H1 (cell line): ENCODE data around the gene HTR3B. TPM values are rescaled to one million over a fixed set of nuclear protein-coding genes. Genes with fewer than 3 reads are reported as not detected.

ENCODE experiments used
- CTCF ChIA-PET: fragments of 300-600 bp; sonication (Branson Sonifier 250); formaldehyde crosslinking; loops from one replicate; lab custom pipeline; 2021; ENCODE audit not compliant: partially characterized antibody; lab: Charles Lee
- POLR2A ChIA-PET: fragments of 300-600 bp; sonication (Branson Sonifier 250); formaldehyde crosslinking; loops from one replicate; lab custom pipeline; 2021; ENCODE audit warnings: inconsistent platforms; ENCODE audit not compliant: partially characterized antibody; lab: Charles Lee
- DNase-seq, 2 experiments: peaks; one replicate each; pipeline versions ENCODE4 v3.0.0 to v3.0.0-alpha.2; 2010 to 2022; ENCODE audit warnings: low spot score in 2 of 2, low read depth in 1 of 2, mixed read lengths in 1 of 2
- FAIRE-seq: peaks from 2 replicates; lab custom pipeline; 2011; peaks lifted over from hg19 to GRCh38; lab: Jason Lieb, UNC
- H2AFZ ChIP-seq: 2 replicates; pipeline ENCODE4 v1.8.1; 2012; ENCODE audit warnings: low read length, inconsistent platforms
- H2AK5ac ChIP-seq: 2 replicates; pipeline ENCODE4 v1.6.1; 2013; ENCODE audit warnings: low read depth, low read length
- H2BK120ac ChIP-seq: replicated peaks from 2 replicates; pipeline ENCODE3; 2013; ENCODE audit warnings: low read depth, low read length, inconsistent platforms
- H2BK12ac ChIP-seq: 2 replicates; pipeline ENCODE4 v1.6.1; 2013; ENCODE audit warnings: low read depth, low read length
- H2BK15ac ChIP-seq: 2 replicates; pipeline ENCODE4 v1.6.1; 2013; ENCODE audit warnings: low read length
- H2BK20ac ChIP-seq: 2 replicates; pipeline ENCODE4 v1.6.1; 2013; ENCODE audit warnings: low read length
- H2BK5ac ChIP-seq: 2 replicates; pipeline ENCODE4 v1.6.1; 2013; ENCODE audit warnings: low read depth, low read length
- H3K14ac ChIP-seq: 2 replicates; pipeline ENCODE4 v1.6.1; 2013; ENCODE audit warnings: inconsistent platforms; ENCODE audit not compliant: insufficient read length
- H3K18ac ChIP-seq: 2 replicates; pipeline ENCODE4 v1.6.1; 2013; ENCODE audit warnings: low read length; ENCODE audit errors: extremely low read depth
- H3K23ac ChIP-seq: 2 replicates; pipeline ENCODE4 v1.6.1; 2013; ENCODE audit warnings: inconsistent platforms; ENCODE audit not compliant: insufficient read length
- H3K23me2 ChIP-seq: 2 replicates; pipeline ENCODE4 v1.6.1; 2013; ENCODE audit warnings: low read depth, low read length
- H3K27ac ChIP-seq: 2 replicates; pipeline ENCODE4 v1.6.1; 2011; ENCODE audit warnings: low read depth, low read length, inconsistent platforms
- H3K27me3 ChIP-seq, 4 experiments: replicated peaks in 1 of 4; 1 replicate in 1 of 4; 2 replicates in 3 of 4; pipeline versions ENCODE4 v1.6.1 to v1.8.1; 2011 to 2013; ENCODE audit warnings: low read length in 3 of 4, mild to moderate bottlenecking in 3 of 4, inconsistent platforms in 2 of 4, mixed read lengths in 2 of 4, moderate library complexity in 1 of 4; ENCODE audit not compliant: control insufficient read depth in 3 of 4, insufficient read depth in 3 of 4; ENCODE audit errors: extremely low read depth in 1 of 4
- H3K36me3 ChIP-seq, 4 experiments: 2 replicates each; pipeline versions ENCODE4 v1.6.1 to v1.8.1; 2011 to 2013; ENCODE audit warnings: mild to moderate bottlenecking in 4 of 4, low read length in 3 of 4, moderate library complexity in 2 of 4, control low read depth in 1 of 4, inconsistent platforms in 1 of 4; ENCODE audit not compliant: insufficient read depth in 4 of 4, control insufficient read depth in 2 of 4
- H3K4ac ChIP-seq: replicated peaks from 2 replicates; pipeline ENCODE3; 2013; ENCODE audit warnings: low read length, low read depth, mixed read lengths, inconsistent platforms; ENCODE audit not compliant: insufficient read length
- H3K4me1 ChIP-seq, 4 experiments: replicated peaks in 1 of 4; 1 replicate in 1 of 4; 2 replicates in 3 of 4; pipeline versions ENCODE4 v1.6.1 to v1.8.1; 2011 to 2013; ENCODE audit warnings: low read length in 3 of 4, inconsistent platforms in 2 of 4, mixed read lengths in 1 of 4; ENCODE audit not compliant: insufficient read depth in 4 of 4, control insufficient read depth in 3 of 4
- H3K4me2 ChIP-seq, 2 experiments: 2 replicates each; pipeline versions ENCODE4 v1.6.1 to v1.8.1; 2011 to 2013; ENCODE audit warnings: low read depth in 2 of 2, low read length in 2 of 2, control low read depth in 1 of 2, inconsistent platforms in 1 of 2, mild to moderate bottlenecking in 1 of 2; ENCODE audit not compliant: insufficient read depth in 1 of 2
- H3K4me3 ChIP-seq, 4 experiments: fragments of 200-600, 300-600 bp in 1 of 4; sonication (generic), shearing (Covaris generic), sonication (Bioruptor Twin) in 1 of 4; 2 replicates each; pipeline versions ENCODE4 v1.5.1 to v1.8.1; 2011 to 2016; ENCODE audit warnings: low read length in 4 of 4, low read depth in 3 of 4, control low read depth in 2 of 4, inconsistent platforms in 2 of 4, mild to moderate bottlenecking in 2 of 4, mixed read lengths in 1 of 4, moderate library complexity in 1 of 4; ENCODE audit not compliant: insufficient read depth in 2 of 4; ENCODE audit errors: extremely low read depth in 1 of 4
- H3K56ac ChIP-seq: replicated peaks from 2 replicates; pipeline ENCODE3; 2013; ENCODE audit warnings: low read depth, mild to moderate bottlenecking, mixed read lengths, low read length, inconsistent platforms; ENCODE audit not compliant: insufficient read length
- H3K79me1 ChIP-seq: 2 replicates; pipeline ENCODE4 v1.6.1; 2013; ENCODE audit warnings: low read depth, low read length, control low read depth
- H3K79me2 ChIP-seq, 2 experiments: 2 replicates each; pipeline versions ENCODE4 v1.6.1 to v1.8.1; 2012 to 2013; ENCODE audit warnings: low read length in 2 of 2, mild to moderate bottlenecking in 2 of 2, inconsistent platforms in 1 of 2; ENCODE audit not compliant: insufficient read depth in 2 of 2, control insufficient read depth in 1 of 2
- H3K9ac ChIP-seq, 4 experiments: replicated peaks in 1 of 4; 1 replicate in 1 of 4; 2 replicates in 3 of 4; pipeline versions ENCODE4 v1.6.1 to v1.8.1; 2011 to 2013; ENCODE audit warnings: low read depth in 3 of 4, low read length in 3 of 4, control low read depth in 2 of 4, mild to moderate bottlenecking in 2 of 4, moderate library complexity in 2 of 4, inconsistent platforms in 1 of 4; ENCODE audit errors: extremely low read depth in 1 of 4
- H3K9me3 ChIP-seq, 2 experiments: 2 replicates each; pipeline versions ENCODE4 v1.6.1 to v1.8.1; 2012 to 2013; ENCODE audit warnings: mild to moderate bottlenecking in 2 of 2, moderate library complexity in 2 of 2, control low read depth in 1 of 2, inconsistent platforms in 1 of 2, low read depth in 1 of 2, low read length in 1 of 2, mixed read lengths in 1 of 2; ENCODE audit not compliant: insufficient read depth in 2 of 2
- H4K20me1 ChIP-seq, 2 experiments: replicated peaks in 1 of 2; 2 replicates each; pipeline versions ENCODE3 to v1.8.1; 2011 to 2013; ENCODE audit warnings: inconsistent platforms in 2 of 2, low read length in 2 of 2, mild to moderate bottlenecking in 1 of 2; ENCODE audit not compliant: insufficient read depth in 2 of 2, control insufficient read depth in 1 of 2
- H4K5ac ChIP-seq: 2 replicates; pipeline ENCODE4 v1.6.1; 2013; ENCODE audit warnings: low read length, low read depth, mixed read lengths, inconsistent platforms; ENCODE audit not compliant: insufficient read length
- H4K8ac ChIP-seq: 2 replicates; pipeline ENCODE4 v1.8.0; 2013; ENCODE audit warnings: mild to moderate bottlenecking, moderate library complexity, low read length, inconsistent platforms; ENCODE audit not compliant: insufficient read depth; ENCODE audit errors: extremely low read depth
- H4K91ac ChIP-seq: replicated peaks from 2 replicates; pipeline ENCODE3; 2013; ENCODE audit warnings: low read length, mixed read lengths, inconsistent platforms; ENCODE audit not compliant: insufficient read length
- ATF3 ChIP-seq: IDR thresholded peaks from 2 replicates; pipeline ENCODE4 v1.6.1; 2011; ENCODE audit warnings: low read depth, mild to moderate bottlenecking, low read length; ENCODE audit not compliant: insufficient read depth
- CBX8 ChIP-seq: fragments of 300-800, 300-1000 bp; sonication (generic); IDR thresholded peaks from 2 replicates; pipeline ENCODE4 v1.7.1; 2016; ENCODE audit warnings: low read depth, low read length, borderline replicate concordance
- CEBPB ChIP-seq: IDR thresholded peaks from 2 replicates; pipeline ENCODE4 v1.6.1; 2012; ENCODE audit warnings: low read depth, low read length
- KDM4A ChIP-seq: IDR thresholded peaks from one replicate; pipeline ENCODE4 v1.7.1; 2012; ENCODE audit warnings: low read depth, mild to moderate bottlenecking, moderate library complexity, low read length, inconsistent platforms; ENCODE audit not compliant: severe bottlenecking
- MAFK ChIP-seq: IDR thresholded peaks from 2 replicates; pipeline ENCODE4 v1.6.1; 2012; ENCODE audit warnings: low read depth, mild to moderate bottlenecking, improper control_type of control experiment, low read length
- PHF8 ChIP-seq: fragments of 200-600 bp; sonication (generic); conservative IDR thresholded peaks from 2 replicates; pipeline ENCODE4 v1.7.1; 2012; ENCODE audit warnings: low read depth, mild to moderate bottlenecking, inconsistent platforms, low read length, moderate library complexity
- POLR2A ChIP-seq, 2 experiments: IDR thresholded peaks; 1 replicate in 1 of 2; 2 replicates in 1 of 2; pipeline ENCODE4 v1.6.1; 2011; ENCODE audit warnings: low read depth in 2 of 2, low read length in 2 of 2, mild to moderate bottlenecking in 2 of 2; ENCODE audit errors: control extremely low read depth in 1 of 2
- RXRA ChIP-seq: IDR thresholded peaks from 2 replicates; pipeline ENCODE4 v1.6.1; 2011; ENCODE audit warnings: low read depth, mild to moderate bottlenecking, low read length, moderate library complexity; ENCODE audit not compliant: insufficient read depth
- TAF1 ChIP-seq: IDR thresholded peaks from 2 replicates; pipeline ENCODE4 v1.6.1; 2011; ENCODE audit warnings: mild to moderate bottlenecking, low read depth, low read length
- TEAD4 ChIP-seq: IDR thresholded peaks from 2 replicates; pipeline ENCODE4 v1.6.1; 2012; ENCODE audit warnings: low read depth, low read length, inconsistent platforms, mixed read lengths
- WGBS, 2 experiments: shearing (Covaris generic) in 1 of 2; methylation state at CpG; one replicate each; pipeline versions ENCODE4 v1.1.6 to v1.1.7; 2013 to 2015; ENCODE audit warnings: low lambda C conversion rate in 2 of 2, mixed read lengths in 2 of 2, inconsistent platforms in 1 of 2, low coverage in 1 of 2, missing lambda C conversion rate in 1 of 2; ENCODE audit not compliant: insufficient replicate concordance in 2 of 2, insufficient coverage in 1 of 2, insufficient read length in 1 of 2; ENCODE audit errors: extremely low coverage in 1 of 2, missing lambda C conversion rate in 1 of 2; 5-methylcytosine and 5-hydroxymethylcytosine counted together
- polyA plus RNA-seq, 7 experiments: library from polyadenylated mRNA; depleted of rRNA in 3 of 7; stranded (reverse) in 5 of 7; unstranded in 2 of 7; fragments of >200 nt in 5 of 7; fragments of 200-250 nt in 2 of 7; gene quantifications; 1 replicate in 5 of 7; 2 replicates in 1 of 7; 4 replicates in 1 of 7; pipeline versions ENCODE4 v1.2.1 to v1.2.3, GENCODE V29; 2011 to 2013; ENCODE audit warnings: missing spikeins in 2 of 7, mixed read lengths in 2 of 7
- total RNA-seq: library from RNA; stranded (reverse); fragmentation: NEBNext Ultra II Directional; extraction: Animal tissue kit (Norgen Biotek cat#: 25700); gene quantifications from 2 replicates; pipeline ENCODE4 v1.2.1, GENCODE V29; 2021

HTR3B gene
- total and polyA plus RNA-seq, 2 of the 8 experiments (the other 6 are each of a cell fraction or from before 2014, with no cell fraction given) = not detected

- no peak overlapping the region for H3K9ac ChIP-seq
- H3K36me3 ChIP-seq = no peaks in the 10 kb centered on the region
- no peak overlapping the region for H3K18ac ChIP-seq
- 88% methylated on average over 15 of the region's 15 CpGs; no CpG with 5 or more reads in 1 of the 2 experiments for WGBS, 2 experiments
- POLR2A ChIA-PET = interaction anchor here (0.6 kb wide), 1 partner anchor 38 kb away, joined by 3 read pairs; no protein-coding TSS in a partner anchor
- no peak overlapping the region for H2BK15ac ChIP-seq
- no peak overlapping the region for H2AK5ac ChIP-seq
- H3K4ac ChIP-seq = no peak overlapping the region
- H3K14ac ChIP-seq = no peak overlapping the region
- no peaks in the 10 kb centered on the region for H3K27me3 ChIP-seq
- H4K91ac ChIP-seq = no peak overlapping the region
- H4K20me1 ChIP-seq = peaks cover 0 to 4% of the 10 kb centered on the region in 2 experiments
- TF ChIP-seq PHF8 = no peak
- no peak for TF ChIP-seq KDM4A
- TF ChIP-seq CBX8 = no peak
- TF ChIP-seq POLR2A (IDR thresholded peaks at IDR 0.05; ENCODE audit: control extremely low read depth in 1 of 2, low read depth in 2 of 2, low read length in 2 of 2) = no peak
- no peak for TF ChIP-seq ATF3
- TF ChIP-seq MAFK = no peak
- no peak for TF ChIP-seq CEBPB
- no peak for TF ChIP-seq RXRA
- no peak for TF ChIP-seq TAF1
- TF ChIP-seq TEAD4 = no peak
- TF ChIP-seq, all 59 proteins: peak for 0
- Histone ChIP-seq H2BK20ac (no peak overlapping the region), H3K79me2 (no peaks in the 10 kb centered on the region), H3K27ac (no peak overlapping the region), H2BK5ac (no peak overlapping the region), H2BK120ac (no peak overlapping the region), H4K8ac (no peak overlapping the region), H3K4me2 (no peak overlapping the region), H4K5ac (no peak overlapping the region), H3K79me1 (no peaks in the 10 kb centered on the region), H3K4me1 (peaks cover 3 to 6% (median 4%) of the 10 kb centered on the region in 4 experiments; a peak in 5 of 7 replicates), H2AFZ (no peak overlapping the region), H2BK12ac (no peak overlapping the region), H3K56ac (no peak overlapping the region), H3K4me3 (no peak overlapping the region), H3K23me2 (no peaks in the 10 kb centered on the region), H3K23ac (no peak overlapping the region), H3K9me3 (no peaks in the 10 kb centered on the region)
- DNase-seq (no peak), FAIRE-seq (no peak)
- CTCF ChIA-PET = interaction anchor here (0.6 to 16.8 kb wide), 5 partner anchors 13 to 273 kb away, joined by 3 to 280 read pairs (median 4); no protein-coding TSS in a partner anchor
Measured at GRCh38 chr11:113989381-113989780, 84.8 kb downstream of the HTR3B start.
